Keratinocyte (primary cell): ENCODE measurements around the gene ZSWIM2.

Source experiments
- EZH2 ChIP-seq: IDR thresholded peaks from one replicate; pipeline ENCODE4 v1.6.1; 2012; ENCODE audit warnings: inconsistent platforms, mild to moderate bottlenecking, low read length, moderate library complexity
- TF ChIP-seq, protein P1 (sequence below), 3 experiments: IDR thresholded peaks in 1 of 3; conservative IDR thresholded peaks in 1 of 3; optimal IDR thresholded peaks in 1 of 3; 2 replicates in 2 of 3; 3 replicates in 1 of 3; pipeline versions ENCODE3 to v1.5.1; 2011; ENCODE audit warnings: low read length in 3 of 3, mild to moderate bottlenecking in 3 of 3, moderate library complexity in 2 of 3, control low read depth in 1 of 3, inconsistent platforms in 1 of 3; ENCODE audit not compliant: insufficient read depth in 2 of 3; ENCODE audit errors: extremely low read depth in 1 of 3

DNA sequence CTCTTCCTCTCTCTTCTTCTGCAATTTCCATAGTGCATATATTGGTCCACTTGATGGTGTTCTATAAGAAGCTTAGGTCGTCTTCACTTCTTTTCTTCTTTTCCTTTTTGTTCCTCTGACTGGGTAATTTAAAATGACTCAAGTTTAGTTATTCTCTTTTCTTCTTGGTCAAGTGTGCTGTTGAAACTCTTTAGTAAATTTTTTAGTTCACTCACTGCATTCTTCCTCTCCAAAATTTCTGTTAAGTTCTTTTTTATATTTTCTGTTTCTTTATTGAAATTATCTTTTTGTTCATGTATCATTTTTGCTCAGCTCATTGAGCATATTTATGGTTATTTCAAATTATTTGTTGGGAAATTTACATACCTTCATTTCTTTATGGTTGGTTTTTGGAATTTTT lies 32.7 kb upstream of the ZSWIM2 start:
- TF ChIP-seq, protein P1, sequence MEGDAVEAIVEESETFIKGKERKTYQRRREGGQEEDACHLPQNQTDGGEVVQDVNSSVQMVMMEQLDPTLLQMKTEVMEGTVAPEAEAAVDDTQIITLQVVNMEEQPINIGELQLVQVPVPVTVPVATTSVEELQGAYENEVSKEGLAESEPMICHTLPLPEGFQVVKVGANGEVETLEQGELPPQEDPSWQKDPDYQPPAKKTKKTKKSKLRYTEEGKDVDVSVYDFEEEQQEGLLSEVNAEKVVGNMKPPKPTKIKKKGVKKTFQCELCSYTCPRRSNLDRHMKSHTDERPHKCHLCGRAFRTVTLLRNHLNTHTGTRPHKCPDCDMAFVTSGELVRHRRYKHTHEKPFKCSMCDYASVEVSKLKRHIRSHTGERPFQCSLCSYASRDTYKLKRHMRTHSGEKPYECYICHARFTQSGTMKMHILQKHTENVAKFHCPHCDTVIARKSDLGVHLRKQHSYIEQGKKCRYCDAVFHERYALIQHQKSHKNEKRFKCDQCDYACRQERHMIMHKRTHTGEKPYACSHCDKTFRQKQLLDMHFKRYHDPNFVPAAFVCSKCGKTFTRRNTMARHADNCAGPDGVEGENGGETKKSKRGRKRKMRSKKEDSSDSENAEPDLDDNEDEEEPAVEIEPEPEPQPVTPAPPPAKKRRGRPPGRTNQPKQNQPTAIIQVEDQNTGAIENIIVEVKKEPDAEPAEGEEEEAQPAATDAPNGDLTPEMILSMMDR (optimal IDR thresholded peaks at IDR 0.05 in 1 of 3, IDR thresholded peaks at IDR 0.05 in 1 of 3, conservative IDR thresholded peaks at IDR 0.05 in 1 of 3; ENCODE audit: extremely low read depth in 1 of 3, insufficient read depth in 2 of 3, low read length in 3 of 3): no peak
- no peak for TF ChIP-seq EZH2
